GM19395 (cell line): Measurements from ENCODE around the gene IAH1.

Experiments
- ATAC-seq: cut with Tn5 transposase; IDR thresholded peaks from one replicate; pipeline ENCODE4 v1.9.1; 2021; ENCODE audit warnings: mild to moderate bottlenecking, moderate library complexity; ENCODE audit not compliant: unreplicated experiment

Gene IAH1, protein sequence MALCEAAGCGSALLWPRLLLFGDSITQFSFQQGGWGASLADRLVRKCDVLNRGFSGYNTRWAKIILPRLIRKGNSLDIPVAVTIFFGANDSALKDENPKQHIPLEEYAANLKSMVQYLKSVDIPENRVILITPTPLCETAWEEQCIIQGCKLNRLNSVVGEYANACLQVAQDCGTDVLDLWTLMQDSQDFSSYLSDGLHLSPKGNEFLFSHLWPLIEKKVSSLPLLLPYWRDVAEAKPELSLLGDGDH

DNA sequence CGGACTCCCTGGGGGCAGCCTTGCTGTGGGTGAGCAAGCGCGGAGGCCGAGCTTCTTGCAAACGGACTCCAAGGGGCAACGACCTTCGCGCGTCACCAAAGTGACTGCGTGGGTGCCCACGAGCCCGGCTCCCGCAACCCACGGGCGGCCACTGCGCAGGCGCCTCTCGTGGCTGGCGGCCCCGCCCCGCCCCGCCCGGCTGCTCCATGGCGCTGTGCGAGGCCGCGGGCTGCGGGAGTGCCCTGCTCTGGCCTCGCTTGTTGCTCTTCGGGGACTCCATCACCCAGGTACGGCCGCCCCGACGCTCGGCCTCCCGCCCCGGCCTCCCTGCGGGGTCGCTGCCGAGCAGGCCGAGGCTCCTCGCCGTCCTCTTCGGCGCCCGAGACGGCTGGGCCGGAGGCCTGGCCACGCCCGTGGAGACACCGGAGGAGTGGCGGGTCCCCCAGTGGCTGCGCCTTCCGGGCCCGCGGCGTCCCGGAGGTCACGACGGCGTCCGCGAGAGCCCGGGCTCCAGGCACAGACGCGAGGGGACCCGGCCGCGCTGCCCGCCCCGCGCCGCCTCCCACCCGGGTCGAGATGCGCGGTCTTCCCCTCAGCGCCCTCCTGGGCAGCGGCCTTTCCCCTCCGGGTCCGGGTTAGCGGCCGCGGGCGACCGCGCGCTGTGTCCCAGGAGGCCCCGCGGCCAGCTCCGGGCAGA lies at the start of gene IAH1:
IAH1 (plus strand) TSS at position 191 of the 697 bp plus-strand sequence; CDS start at position 207, 16 bp downstream.
- peak; percentile 77 for ATAC-seq

DNA sequence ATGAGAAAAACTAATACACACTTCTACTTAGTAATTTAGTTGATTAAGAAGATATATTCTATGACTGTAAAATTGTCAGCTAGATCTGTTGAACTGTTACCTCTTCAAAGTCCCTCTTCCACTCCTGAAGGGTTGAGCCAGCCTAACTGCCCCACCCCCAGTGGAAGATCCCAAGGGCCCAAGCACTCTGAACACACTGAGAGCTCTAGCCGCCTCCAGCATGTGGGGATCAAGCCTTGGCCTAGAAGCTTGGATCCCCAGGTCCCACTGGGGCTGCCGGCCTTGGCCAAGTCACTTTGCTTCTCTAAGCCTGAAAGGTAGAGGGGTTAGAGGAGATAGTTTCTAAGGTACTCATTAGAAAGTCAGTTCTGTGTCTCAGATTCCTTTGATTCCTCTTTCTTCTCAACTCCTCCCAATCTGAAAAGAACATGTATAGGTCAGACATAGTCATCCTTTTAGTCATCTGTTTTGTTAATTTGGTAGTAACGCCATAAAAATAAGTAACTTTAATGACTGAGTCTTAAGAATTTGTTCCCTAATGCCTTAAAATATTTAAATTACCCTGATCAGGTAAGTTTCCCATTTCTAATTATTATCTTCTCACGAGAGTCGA lies 45.3 kb upstream of the IAH1 start:
- ATAC-seq = no peak

DNA sequence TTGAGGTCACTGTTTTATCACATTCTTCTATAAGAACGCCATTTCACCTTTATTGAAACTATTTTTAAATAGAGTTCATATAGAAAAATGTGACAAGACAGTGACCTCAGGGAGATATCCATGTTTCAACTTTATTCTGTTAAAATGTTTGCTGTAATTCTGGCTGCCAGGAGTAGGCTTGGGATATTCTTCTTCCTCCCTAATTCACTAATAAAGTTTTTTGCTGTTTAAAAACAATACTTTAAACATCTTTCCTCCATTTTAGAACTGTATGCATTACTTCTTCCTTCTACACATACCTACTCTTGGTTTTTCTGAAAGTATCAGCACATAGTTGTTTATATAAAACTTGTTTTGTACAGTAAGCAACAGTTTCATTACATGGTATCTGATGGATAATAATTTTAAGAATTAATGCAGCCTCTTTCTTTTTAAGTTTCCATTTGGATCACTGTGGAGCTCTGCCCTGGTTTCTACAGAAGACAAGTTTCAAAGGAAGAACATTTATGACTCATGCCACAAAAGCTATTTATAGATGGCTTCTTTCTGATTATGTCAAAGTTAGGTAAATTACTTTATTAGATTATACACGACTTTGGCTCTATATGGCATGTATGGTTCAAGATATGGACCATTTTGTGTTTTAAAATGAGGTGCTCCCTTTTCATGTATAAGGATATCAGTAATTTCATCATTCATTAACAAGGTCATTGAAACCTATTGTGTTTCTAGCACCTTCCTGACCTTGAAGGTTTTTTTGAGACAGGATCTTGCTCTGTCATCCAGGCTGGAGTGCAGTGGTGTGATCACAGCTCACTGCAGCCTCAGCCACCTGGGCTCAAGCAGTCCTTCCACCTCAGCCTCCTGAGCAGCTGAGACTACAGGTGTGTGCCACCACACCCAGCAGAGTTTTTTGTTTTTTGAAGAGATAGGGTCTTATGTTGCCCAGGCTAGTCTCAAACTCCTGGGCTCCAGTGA lies 43.7 kb upstream of the IAH1 start:
- no peak for ATAC-seq

- no peak for ATAC-seq
These were observed 39.9 kb upstream of the IAH1 start for GRCh38 chr2:9434489-9434888.

DNA sequence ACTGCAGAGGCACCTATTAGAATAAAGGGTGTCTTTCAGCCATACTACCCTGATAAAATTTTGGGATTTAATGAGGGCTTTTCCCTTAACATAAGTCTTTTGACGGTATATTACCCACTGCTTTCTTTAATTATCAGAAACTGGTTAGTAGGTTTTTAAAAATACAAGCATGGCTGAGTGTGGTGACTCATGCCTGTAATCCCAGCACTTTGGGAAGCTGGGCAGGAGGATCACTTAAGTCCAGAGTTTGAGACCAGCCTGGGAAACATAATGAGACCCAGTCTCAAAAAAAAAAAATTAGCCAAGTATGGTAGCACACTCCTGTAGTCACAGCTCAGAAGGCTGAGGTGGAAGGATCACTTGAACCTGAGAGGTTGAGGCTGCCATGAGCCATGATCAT lies 34.8 kb upstream of the IAH1 start:
- no peak for ATAC-seq

- ATAC-seq = no peak
These were observed 34.2 kb upstream of the IAH1 start for GRCh38 chr2:9440058-9440727.

DNA sequence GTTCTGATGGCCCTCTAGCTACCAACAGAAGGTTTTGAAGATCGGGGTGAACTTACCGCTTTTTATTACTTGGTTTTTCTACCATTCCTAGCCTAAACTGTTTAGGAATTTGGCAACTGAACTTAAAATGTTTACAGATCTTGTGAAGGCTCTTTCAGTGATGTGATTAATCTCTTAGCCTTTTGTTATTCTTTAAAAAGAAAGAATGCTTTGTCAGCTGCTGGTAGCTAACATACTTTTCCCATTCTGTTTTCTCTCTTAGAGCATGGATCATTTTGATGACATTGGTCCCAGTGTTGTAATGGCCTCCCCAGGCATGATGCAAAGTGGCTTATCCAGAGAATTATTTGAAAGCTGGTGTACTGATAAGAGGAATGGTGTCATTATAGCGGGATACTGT lies 32.8 kb upstream of the IAH1 start:
- no peak for ATAC-seq

- ATAC-seq = no peak
These were observed 30.8 kb upstream of the IAH1 start for GRCh38 chr2:9443526-9443925.

GRCh38 chr2:9445089-9445488 lies 29.3 kb upstream of the IAH1 start:
- no peak for ATAC-seq

DNA sequence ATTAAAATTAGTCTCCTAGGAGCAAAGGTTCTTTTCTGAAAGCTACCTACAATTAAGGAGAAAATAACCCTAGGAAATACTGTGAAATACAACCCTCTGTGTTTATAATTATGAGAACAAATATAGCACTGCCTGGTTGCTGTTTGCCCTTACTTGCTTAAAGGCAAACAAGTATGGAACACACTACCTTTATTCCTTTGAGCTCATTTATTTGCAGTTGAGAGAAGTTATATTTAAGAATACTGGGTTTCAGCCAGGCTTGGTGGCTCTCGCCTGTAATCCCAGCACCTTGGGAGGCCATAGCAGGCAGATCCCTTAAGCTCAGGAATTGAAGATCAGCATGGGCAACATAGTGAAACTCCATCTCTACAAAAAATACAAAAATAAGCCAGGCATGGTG lies 23.1 kb upstream of the IAH1 start:
- no peak for ATAC-seq

DNA sequence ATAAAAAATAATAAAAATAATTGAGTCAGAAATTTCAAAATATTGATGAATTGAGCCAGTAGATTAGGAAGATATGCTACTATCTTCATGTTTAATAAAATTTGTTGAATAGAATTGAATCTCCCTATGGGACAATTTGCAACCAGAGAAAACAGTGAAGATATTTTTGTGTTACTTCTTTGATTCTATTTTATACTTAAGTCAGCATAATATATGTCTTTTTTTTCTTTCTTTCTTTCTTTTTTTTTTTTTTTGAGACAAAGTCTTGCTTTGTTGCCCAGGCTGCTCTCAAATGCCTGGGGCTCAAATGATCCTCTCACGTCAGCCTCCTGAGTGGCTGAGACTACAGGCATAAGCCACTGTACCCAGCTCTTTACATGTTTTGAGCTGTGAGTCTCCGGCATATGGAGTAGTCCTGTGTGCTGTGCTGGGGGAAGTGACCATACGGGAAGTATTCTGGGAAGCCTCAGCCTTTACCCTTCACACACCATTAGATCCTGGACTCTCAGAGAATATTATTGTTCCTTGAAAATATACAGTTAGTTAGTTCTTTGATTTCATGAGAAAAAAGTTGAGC lies 13.8 kb upstream of the IAH1 start:
- ATAC-seq = no peak

DNA sequence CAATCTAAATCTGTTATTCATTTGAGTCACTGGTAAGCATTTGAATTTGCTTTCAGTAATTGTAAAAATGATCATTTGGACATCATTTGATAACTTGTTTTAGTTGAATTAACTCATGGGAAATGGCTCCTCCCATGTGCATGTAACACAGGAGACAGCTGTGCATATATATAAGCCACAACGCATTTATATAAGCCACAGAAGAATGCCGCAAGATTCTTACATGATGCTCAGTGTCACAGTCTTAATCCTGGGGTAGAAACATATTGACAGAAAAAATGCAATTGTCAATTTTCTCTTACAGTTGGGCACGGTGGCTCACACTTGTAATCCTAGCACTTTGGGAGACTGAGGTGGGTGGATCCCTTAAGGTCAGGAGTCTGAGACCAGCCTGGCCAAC lies 13.3 kb upstream of the IAH1 start:
- ATAC-seq = no peak

- ATAC-seq = no peak
These were observed 12.0 kb upstream of the IAH1 start for GRCh38 chr2:9462313-9462712.

DNA sequence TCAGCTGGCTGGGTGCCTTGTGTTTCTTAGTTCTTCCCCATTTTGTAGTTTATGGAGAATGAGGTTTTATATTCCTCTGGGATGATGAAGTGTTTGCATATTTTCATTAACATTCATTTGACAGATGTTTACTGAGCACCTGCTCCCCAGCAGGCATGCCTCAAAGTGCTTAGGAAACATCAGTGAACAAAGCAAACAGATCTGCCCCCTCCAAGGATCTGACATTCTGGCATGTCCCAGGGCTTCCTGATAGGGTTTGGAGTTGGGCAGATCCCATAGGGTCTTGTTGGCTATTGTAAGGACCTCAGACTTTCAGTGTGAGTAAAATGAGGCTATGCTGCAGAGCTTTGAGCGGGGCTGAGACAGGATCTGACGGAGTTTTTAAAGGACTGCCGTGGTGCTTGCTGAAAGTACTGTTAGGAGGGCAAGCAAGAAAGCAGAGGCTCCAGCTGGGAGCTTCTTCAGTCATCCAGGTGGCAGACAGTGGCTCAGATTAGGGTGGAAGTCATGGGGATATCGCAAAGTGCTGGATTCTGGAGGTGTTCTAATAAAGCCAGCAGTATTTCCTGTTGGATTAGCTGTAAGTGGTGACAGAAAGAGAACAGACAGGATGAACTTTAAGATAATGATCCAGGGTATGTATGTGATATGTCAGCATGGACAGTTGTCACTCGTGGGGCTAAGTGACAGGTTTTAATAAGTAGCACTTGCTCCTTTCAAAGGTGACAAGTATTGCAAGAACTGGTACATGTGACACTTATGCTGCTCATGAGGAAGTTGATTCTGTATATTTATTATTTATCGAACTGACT lies 11.3 kb upstream of the IAH1 start:
- no peak for ATAC-seq

GRCh38 chr2:9463698-9464034 lies 10.7 kb upstream of the IAH1 start:
- ATAC-seq = no peak

DNA sequence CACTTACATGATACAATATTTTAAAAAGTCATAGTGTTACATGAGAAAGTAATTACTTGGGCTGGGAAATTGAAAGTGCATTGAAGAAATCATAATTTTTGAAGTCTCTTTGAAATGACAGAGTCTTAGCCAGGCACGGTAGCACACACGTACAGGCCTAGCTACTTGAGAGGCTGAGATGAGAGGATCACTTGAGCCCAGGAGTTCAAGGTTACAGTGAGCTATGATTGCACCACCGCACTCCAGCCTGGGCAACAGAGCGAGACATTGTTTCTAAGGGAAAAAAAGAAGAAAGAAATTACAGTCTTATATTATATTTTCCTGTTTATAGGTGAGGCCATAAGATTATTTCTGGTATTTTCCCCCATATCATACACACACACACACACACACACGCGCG lies 9.2 kb upstream of the IAH1 start:
- ATAC-seq = no peak

DNA sequence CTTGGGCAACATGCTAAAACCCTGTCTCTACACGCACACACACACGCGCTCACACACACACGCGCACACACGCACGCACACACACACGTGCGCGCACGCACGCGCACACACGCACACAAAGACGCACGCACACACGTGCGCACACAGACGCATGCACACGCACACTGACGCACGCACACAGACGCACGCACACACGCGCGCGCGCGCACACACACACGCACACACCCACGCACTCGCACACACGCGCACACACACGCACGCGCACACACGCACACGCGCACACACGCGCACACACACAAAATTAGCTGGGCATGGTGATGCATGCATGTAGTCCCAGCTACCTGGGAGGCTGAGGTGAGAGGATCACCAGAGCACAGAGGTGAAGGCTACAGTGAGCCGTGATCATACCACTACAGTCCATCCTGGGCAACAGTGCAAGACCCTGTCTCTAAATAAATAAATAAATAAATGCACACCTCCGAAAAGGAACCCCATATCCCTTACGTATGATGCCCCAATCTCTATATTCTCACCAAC lies 8.1 kb upstream of the IAH1 start:
- ATAC-seq = no peak

DNA sequence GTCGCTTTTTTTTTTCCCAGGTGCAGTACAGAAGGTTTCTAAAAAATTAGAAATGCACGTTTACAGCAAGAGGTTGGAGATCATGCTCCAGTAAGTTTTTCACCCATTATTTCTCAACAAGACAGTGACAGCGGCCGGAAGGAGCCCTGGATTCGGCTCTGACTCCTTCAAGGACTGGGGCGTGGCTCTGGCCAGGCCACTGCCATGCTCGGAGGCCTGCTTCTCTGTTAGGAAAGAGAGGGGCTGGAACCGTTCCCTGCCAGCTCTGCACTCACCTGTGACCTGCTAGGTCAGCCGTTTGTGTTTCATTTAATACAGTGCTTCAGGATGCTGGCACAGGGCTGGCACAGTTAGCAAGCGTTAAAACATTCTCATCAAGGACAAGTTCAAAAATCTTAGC lies 6.7 kb upstream of the IAH1 start:
- ATAC-seq = no peak

DNA sequence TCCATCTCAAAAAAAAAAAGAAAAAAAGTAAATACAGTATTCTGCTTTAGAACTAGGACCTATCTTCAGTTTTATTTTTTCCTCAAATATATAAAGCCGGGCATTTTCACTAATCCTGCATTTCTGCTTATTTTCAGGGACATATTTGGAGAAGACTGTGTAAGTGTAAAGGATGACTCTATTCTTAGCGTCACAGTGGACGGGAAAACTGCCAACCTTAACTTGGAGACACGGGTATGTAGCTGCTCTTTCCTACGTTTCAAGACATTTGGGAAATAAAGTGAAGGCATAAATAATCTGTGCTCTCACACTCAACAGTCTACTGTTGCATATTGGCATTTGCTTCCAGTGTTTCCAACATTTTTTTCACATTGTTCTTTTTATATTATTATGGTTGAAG lies 3.1 kb upstream of the IAH1 start:
- no peak for ATAC-seq
